NCI-H446 (cell line): ENCODE results near the gene ACO1.

Experiments used
- DNase-seq, 2 experiments: peaks; one replicate each; lab custom pipeline; 2025; lab: John Stamatoyannopoulos, UW

The ACO1 gene

DNA sequence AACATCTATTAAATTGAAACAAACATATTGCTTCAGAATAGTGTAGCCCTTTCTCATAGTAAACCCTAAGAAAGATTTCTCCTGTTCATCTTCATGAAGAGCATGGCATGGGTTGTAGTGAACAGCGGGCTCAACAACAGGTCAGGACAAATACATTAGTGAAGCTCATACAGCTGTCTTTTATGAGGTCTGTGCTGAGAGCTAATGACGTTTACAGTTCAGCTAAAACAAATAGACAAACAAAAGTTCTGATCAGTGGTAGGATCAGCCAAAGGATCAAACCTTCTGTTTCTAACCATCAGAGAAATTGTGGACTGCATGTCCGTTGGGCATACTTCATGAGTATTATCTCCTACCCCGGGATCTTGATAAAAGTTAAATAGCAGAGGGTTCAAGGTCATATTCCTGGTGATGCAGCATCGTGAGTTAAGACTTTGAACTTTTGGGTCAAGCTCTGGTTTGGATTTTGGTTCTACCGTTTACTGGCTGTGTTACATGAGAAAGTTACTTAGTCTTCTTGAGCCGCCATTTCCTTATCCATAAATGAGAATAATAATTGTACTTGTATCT is 37.9 kb downstream of the ACO1 start:
- DNase-seq: no peak

DNA sequence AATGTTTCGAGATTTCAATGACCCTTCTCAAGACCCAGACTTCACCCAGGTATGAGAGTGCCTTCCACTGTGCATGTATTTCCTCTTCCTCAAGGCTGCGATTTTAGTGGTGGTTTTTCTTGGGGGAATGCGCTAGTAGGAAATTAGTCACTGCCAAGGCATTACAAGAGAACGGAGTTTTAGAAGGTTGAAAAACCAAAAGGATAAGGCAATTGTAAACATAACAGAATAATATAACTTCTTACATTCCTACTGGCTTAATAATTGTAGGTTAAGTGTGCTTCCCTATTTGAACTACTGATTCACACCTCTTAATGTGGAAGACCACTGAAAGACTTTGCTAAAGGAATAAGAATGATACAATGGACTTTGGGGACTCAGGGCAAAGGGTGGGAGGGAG is 38.9 kb downstream of the ACO1 start:
- no peak for DNase-seq

GRCh38 chr9:32424616-32425015 is 40.2 kb downstream of the ACO1 start:
- DNase-seq: no peak

DNA sequence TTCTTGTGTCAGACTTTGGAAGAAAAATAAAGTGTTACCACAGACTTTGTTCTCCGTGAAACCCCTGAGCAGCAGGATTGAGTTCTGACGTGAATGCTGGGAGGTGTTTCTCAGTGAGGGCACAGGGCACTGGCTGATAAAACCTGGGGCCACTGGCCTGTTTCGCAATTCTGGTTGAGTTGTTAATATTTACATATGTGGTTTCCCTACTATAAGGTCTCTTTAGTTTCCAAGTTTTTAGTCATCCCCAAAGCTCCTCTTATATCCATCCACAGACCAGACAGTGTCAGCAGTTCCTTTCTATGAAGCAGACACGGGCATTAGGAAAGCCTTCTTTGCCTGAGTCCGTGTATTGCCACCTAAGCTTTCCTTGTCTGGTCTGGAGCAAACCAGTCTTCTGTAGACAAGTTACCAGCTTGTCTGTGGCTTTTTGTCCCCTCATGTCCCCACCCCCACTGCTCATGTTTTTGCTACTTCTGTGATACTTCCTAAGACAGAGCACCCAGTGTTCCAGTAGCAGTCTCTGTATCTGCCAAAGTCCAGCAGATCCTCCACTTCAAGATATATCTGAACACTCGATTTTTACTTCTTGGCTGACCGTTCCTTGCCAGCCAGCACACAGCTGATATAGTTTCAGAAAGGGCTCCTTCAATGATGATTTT is 42.0 kb downstream of the ACO1 start:
- DNase-seq: no peak

- DNase-seq: no peak
Observed at GRCh38 chr9:32427111-32427873, 42.8 kb downstream of the ACO1 start.

DNA sequence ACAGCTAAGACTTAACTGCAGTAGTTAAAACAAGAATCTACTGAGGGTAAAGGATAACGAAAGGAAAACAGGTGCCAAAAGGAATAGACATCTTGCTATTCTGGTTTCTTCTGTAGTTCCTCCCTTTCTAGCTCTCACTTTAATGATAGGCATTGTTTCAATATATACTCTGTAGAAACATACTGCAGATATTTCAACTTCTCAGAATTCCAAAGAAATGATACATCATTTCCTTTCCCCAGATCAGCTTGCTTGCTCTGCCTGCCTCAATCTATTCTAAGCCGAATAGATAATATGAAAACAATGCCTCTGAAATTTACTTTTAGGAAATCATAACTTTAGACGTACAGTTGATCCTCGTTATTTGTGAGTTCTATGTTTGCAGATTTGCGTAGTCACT is 46.3 kb downstream of the ACO1 start:
- no peak for DNase-seq

DNA sequence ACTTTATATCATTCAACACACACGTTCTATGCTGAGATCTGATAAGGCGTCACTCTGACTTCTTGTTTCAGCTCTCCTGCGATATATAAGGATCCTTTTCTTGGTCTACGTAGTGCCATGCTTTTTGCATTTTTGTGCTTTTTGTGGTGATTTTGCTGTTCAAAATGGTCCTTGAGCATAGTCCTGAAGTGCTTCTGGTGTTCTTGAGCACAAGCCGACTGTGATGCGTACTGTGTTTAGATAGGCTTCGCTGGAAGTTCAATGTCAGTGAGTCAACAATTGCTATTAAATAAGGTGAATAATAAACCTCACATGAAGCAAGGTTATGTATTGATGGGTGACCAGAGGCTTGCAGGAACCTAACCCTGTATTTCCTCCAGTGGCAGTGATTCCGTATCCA is 46.8 kb downstream of the ACO1 start:
- DNase-seq: no peak

GRCh38 chr9:32431940-32432555 is 47.6 kb downstream of the ACO1 start:
- DNase-seq: peak in 1 of 2 experiments; percentile 28

DNA sequence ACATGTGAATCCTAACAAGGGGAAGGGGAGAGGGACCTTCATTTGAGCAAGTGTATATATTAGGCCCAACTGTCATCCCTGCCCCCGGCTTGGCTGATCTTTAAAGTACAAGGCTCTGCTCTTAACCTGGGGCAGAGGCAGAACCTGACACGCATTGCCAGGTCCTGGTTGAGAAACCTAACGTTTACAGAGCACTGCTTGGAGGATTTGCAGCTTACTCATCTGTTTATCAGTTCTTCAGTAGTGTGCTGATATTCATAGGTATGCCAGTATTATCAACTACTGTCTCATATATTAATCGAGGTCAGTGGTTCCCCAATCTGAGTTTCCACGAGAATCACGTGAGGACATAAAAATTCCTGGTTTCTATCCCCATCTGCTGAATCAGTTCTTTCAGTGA is 50.4 kb downstream of the ACO1 start:
- DNase-seq: no peak

- no peak for DNase-seq
Observed at GRCh38 chr9:32441678-32442077, 57.2 kb downstream of the ACO1 start.

DNA sequence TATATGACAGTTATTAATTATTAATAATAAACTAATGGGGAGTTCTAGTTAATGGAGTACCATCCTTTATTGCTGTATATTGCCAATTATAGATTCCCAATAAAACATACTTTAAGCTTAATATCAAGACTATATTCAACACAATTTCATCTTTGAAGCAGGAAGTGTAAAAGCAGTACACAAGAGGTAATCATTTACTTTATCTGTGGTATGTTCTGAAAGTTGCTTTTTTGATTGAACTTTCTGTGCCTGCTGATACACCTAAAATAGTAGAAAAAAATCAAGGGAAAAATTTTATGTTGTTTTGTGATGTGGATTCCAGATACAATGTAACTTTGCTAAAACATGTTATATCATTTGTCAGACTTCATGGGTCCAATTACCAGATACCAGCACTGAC is 58.0 kb downstream of the ACO1 start:
- DNase-seq: no peak

- no peak for DNase-seq
Observed at GRCh38 chr9:32449969-32450368, 65.5 kb downstream of the ACO1 start.

- no peak for DNase-seq
Observed at GRCh38 chr9:32454280-32454679, 69.8 kb downstream of the ACO1 start.

DNA sequence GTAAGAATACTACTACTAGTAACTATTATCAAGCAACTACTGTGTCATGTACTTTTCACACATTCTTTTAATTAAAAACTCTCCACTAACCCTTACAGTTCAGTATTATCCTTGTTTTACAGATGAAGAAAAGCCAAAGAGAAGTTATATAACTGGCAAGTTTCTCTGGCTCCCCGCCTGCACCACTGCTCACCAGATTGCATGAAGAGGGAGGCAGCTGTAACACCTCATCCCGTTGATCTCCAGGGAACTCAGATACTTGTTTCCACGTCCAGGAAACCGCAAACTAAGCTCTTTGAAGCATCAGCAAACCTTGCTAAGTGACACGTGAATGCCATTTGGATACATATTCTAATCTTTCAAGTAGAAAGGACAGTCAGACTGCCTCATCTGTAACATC is 71.3 kb downstream of the ACO1 start:
- DNase-seq: no peak

GRCh38 chr9:32456564-32456963 is 72.1 kb downstream of the ACO1 start:
- no peak for DNase-seq

GRCh38 chr9:32463500-32464293 is 79.3 kb downstream of the ACO1 start:
- DNase-seq: no peak

- no peak for DNase-seq
Observed at GRCh38 chr9:32468740-32469139, 84.3 kb downstream of the ACO1 start.

GRCh38 chr9:32472344-32472743 is 87.9 kb downstream of the ACO1 start:
- DNase-seq: no peak

- DNase-seq: no peak
Observed at GRCh38 chr9:32483343-32483742, 98.9 kb downstream of the ACO1 start.

- DNase-seq: no peak
Observed at GRCh38 chr9:32486839-32487562, 102.6 kb downstream of the ACO1 start.

GRCh38 chr9:32487981-32488380 is 103.5 kb downstream of the ACO1 start:
- no peak for DNase-seq

DNA sequence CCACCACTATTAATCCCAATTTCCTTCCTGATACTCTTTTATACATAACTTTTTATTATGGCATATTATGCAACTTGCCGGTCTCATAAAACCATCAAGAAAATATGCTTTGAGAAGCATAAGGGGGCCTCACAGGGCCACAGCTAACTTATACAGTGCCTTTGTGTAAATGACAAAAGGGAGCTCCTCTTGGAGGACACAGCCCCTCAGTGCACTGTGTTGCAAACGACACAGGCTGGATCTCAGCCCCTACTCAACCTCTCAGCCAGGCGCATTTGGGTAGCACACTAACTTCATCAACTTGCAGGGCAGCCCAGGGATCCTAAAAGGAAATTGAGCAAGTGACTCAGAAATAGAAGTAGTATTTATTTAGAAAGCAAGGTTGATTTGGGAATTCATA is 106.2 kb downstream of the ACO1 start:
- no peak for DNase-seq
